Gastrocnemius medialis (tissue), 4 donors: ENCODE data around the gene RIPK3.

Source experiments
- POLR2A ChIP-seq, 2 donors: fragments of 450-650 bp; IDR thresholded peaks; one replicate each; pipeline ENCODE4 v1.6.1; 2017; ENCODE audit warnings: antibody characterized with exemption in 2 of 2, mild to moderate bottlenecking in 2 of 2, moderate library complexity in 2 of 2
- TF ChIP-seq, protein P1 (sequence below), 5 experiments: fragments of 450-650 bp in 3 of 5; fragments of 200-600 bp in 2 of 5; sonication (generic) in 2 of 5; IDR thresholded peaks in 4 of 5; conservative IDR thresholded peaks in 1 of 5; 1 replicate in 4 of 5; 2 replicates in 1 of 5; pipeline ENCODE4 v1.5.1; 2016 to 2019; ENCODE audit warnings: antibody characterized with exemption in 5 of 5, mild to moderate bottlenecking in 3 of 5, moderate library complexity in 3 of 5

DNA sequence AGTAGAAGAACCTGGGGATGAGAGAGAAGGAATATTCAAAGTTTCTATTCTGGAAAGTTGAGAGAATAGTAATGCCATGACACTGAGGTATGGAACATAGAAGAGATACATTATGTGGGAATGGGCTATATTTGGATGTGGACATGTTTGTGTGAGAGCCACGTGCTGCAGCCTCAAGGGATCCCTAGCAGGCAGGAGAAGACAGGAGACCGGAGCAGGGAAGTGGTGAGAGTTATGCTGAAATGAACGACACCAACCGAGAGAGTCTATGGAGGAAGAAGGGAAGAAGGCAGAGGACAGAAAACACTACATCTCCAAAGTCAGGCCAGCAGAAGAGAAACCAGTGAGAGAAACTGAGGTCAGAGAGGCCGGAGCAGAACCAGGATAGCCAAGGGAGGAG is 10.0 kb upstream of the RIPK3 start:
- TF ChIP-seq, protein P1, sequence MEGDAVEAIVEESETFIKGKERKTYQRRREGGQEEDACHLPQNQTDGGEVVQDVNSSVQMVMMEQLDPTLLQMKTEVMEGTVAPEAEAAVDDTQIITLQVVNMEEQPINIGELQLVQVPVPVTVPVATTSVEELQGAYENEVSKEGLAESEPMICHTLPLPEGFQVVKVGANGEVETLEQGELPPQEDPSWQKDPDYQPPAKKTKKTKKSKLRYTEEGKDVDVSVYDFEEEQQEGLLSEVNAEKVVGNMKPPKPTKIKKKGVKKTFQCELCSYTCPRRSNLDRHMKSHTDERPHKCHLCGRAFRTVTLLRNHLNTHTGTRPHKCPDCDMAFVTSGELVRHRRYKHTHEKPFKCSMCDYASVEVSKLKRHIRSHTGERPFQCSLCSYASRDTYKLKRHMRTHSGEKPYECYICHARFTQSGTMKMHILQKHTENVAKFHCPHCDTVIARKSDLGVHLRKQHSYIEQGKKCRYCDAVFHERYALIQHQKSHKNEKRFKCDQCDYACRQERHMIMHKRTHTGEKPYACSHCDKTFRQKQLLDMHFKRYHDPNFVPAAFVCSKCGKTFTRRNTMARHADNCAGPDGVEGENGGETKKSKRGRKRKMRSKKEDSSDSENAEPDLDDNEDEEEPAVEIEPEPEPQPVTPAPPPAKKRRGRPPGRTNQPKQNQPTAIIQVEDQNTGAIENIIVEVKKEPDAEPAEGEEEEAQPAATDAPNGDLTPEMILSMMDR (IDR thresholded peaks at IDR 0.05 in 4 of 5, conservative IDR thresholded peaks at IDR 0.05 in 1 of 5), result no peak
- TF ChIP-seq POLR2A (IDR thresholded peaks at IDR 0.05), result no peak
